ENCODE results near the gene RAB17. TPM values are rescaled to one million over a fixed set of nuclear protein-coding genes. Genes with fewer than 3 reads are reported as not detected.

RAB17 gene
- total RNA-seq, 1 donor from 2014 or later: 6.1 TPM

DNA sequence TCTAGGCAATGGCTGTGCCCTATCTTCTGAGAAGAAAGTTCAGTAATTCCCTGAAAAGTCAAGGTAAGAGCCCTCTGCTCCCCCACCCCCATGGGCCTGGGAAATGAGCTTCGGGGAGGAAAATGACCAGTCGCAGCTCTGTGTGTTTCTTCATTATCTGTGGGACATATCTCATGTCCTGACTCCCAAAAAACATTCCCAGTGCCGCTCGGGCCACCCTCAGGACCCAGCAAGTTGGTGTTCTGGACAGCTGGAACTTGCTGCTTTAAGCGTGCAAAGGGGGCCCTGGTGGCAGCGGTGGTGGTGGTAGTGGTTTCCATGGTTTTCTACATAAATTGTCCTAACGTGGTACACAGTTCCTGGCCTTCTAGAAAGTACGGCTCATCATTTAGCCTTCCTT lies 41.3 kb downstream of the RAB17 start:
- H3K4me3 ChIP-seq (ENCODE audit: low read depth, low read length): no peak overlapping the region
- TF ChIP-seq, protein P1, sequence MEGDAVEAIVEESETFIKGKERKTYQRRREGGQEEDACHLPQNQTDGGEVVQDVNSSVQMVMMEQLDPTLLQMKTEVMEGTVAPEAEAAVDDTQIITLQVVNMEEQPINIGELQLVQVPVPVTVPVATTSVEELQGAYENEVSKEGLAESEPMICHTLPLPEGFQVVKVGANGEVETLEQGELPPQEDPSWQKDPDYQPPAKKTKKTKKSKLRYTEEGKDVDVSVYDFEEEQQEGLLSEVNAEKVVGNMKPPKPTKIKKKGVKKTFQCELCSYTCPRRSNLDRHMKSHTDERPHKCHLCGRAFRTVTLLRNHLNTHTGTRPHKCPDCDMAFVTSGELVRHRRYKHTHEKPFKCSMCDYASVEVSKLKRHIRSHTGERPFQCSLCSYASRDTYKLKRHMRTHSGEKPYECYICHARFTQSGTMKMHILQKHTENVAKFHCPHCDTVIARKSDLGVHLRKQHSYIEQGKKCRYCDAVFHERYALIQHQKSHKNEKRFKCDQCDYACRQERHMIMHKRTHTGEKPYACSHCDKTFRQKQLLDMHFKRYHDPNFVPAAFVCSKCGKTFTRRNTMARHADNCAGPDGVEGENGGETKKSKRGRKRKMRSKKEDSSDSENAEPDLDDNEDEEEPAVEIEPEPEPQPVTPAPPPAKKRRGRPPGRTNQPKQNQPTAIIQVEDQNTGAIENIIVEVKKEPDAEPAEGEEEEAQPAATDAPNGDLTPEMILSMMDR (conservative IDR thresholded peaks at IDR 0.05; ENCODE audit: low read depth, low read length): no peak
- no peak for DNase-seq (ENCODE audit: low read depth)

DNA sequence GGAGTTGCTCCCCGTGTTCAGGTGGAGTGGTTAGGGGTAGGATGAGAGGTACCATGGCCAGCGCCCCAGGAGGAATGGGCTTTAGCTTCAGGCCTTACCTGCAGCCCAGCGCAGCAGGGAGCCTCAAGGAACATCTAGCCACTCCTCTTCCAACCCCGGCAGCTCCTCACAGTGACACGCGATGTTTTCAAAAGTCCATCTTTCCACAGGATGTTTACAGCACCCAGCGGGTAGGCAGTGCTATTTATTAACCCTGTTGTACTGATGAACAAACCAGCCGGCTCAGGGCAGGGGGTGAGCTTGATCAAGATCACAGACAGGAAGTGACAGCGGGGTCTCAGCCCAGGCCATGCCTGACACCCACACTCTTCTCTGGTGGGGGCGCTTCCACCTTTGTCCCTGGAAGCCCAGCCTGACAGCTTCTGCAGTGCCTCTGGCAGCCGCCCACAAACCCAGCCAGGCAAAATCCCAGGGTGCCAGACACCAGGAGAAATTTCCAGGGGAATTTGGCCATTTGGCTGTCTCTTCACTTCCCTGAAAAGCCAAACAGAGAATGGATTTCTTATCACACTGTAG lies 42.6 kb downstream of the RAB17 start:
- DNase-seq (ENCODE audit: low read depth): peak; percentile 13
- TF ChIP-seq, protein P1 (conservative IDR thresholded peaks at IDR 0.05; ENCODE audit: low read depth, low read length): no peak
- H3K4me3 ChIP-seq (ENCODE audit: low read depth, low read length): no peak overlapping the region

DNA sequence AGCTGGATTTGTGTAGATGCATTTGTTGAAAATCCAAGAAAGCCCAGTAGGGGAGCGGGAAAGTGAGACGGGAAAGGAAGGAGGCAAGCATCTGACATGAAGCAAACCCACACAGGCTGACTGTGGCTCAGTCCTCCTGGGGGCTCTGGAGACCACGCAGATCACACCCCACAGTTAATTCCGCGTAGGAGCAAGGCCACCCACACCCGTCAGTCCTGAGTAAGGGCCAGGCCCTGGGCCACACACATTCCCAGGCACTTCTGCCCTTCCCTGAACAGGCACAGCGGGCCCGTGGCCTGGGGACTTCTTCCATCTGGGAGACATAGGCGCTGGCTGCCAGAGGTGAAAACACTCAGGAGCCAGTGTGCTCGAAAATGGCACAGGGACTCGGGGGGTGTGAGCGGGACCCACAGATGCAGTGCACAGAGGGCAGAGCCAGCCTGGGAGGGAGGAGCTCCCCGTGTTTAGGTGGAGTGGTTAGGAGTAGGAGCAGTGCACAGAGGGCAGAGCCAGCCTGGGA lies 43.6 kb downstream of the RAB17 start:
- H3K4me3 ChIP-seq (ENCODE audit: low read depth, low read length): no peak overlapping the region
- DNase-seq (ENCODE audit: low read depth): no peak
- TF ChIP-seq, protein P1 (conservative IDR thresholded peaks at IDR 0.05; ENCODE audit: low read depth, low read length): no peak

DNA sequence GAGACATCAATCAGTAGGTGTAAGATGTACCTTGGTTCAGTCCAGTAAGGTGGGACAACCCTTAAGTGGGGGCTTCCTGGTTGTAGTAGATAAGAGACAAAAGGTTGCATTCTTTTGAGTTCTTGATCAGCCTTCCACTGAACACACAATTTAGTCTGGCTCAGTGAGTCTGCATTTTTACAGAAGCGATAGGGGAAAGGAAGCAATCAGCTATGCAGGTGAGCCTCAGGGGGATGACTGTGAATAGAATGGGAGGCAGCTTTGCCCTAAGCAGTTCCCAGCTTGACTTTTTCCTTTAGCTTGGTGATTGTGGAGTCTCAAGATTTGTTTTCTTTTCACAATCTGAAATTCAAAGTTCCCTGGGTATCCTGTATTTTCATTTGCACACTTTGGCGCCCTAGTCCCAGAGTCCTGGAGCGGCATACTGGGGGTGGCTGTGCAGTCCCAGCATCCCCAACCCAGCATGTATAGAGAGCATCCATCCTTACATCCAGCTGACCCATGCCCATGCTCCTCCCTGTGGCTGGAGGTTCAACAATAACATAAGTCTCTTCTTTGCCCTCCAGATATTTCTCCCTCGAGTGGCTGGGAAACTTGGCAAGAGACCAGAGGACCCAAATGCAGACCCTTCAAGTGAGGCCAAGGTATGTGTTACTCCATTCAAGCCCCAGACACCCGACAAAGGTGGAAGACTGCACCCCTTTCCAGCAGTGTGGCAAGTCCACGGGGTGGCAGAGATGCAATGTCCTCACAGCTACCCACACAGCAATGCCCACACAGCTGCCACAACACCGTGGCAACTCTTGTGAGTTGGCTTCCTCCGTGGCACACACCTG lies 44.3 kb downstream of the RAB17 start:
- no peak for DNase-seq (ENCODE audit: low read depth)
- no peak overlapping the region for H3K4me3 ChIP-seq (ENCODE audit: low read depth, low read length)
- TF ChIP-seq, protein P1 (conservative IDR thresholded peaks at IDR 0.05; ENCODE audit: low read depth, low read length): no peak

DNA sequence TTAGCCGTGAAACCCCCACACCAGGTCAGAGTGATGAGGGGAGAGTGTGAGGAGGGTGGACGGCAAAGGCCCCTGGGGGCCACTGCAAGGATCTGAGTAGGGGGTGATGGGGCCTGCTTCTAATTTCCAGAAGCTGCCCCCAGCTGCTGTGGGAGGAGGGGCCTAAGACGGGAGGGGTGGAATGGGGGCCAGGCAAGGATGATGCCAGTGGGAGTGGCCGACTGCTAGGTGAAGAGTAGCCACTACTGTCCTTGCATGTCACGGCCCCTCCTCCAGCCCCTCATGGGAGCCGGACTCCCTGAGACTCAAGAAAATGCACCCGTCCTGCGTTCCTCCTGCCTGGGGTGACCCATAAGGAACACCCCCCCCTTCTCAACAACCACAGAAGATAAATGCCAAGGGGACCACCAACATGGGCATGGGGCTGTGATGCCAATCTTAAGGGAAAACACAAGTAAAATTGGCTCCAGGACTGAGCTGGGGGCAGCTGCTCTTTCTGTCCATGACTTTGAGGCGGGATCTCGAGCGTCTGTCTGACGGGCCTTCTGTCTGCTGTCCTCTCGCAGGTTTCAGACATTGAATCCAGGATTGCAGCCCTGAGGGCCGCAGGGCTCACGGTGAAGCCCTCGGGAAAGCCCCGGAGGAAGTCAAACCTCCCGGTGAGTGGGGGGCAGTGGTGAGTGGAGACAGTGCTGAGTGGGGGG lies 48.4 kb downstream of the RAB17 start:
- TF ChIP-seq, protein P1 (conservative IDR thresholded peaks at IDR 0.05; ENCODE audit: low read depth, low read length): no peak
- H3K4me3 ChIP-seq (ENCODE audit: low read depth, low read length): no peak overlapping the region
- no peak for DNase-seq (ENCODE audit: low read depth)

DNA sequence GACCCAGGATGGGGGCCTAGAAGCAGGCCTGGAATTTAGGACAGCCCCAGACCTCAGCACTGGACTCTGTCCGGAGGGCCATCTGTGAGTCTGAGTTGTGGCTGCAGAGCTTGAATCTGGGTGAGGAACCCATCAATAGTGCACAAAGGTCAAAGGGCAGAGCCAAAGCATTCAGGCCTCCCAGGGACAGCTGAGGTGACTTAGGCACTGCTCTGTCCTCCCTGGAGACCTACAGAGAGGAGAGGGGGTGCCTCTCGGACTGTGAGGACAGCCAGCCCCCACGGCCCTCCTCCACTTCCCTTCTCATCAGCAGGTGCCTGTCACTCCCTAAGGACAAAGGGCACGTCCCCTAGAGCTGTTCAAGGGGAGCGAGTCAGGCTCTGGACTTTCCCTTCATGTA lies 49.3 kb downstream of the RAB17 start:
- TF ChIP-seq, protein P1 (conservative IDR thresholded peaks at IDR 0.05; ENCODE audit: low read depth, low read length): no peak
- H3K4me3 ChIP-seq (ENCODE audit: low read depth, low read length): no peak overlapping the region
- no peak for DNase-seq (ENCODE audit: low read depth)

Data from epithelial cell of proximal tubule (primary cell).